Activated CD4-positive, alpha-beta T cell treated with anti-CD3 and anti-CD28 coated beads, Interleukin-2, amount 50 U/mL, for 48 hours (primary cell): ENCODE results near the gene MYO1B.

Experiments
- DNase-seq, 2 experiments: peaks; one replicate each; pipeline ENCODE4 v3.0.0-alpha.2; 2020

The MYO1B gene

GRCh38 chr2:191264647-191265081 lies 19.5 kb downstream of the MYO1B start:
- no peak for DNase-seq

GRCh38 chr2:191265311-191266170 lies 20.3 kb downstream of the MYO1B start:
- DNase-seq, result no peak

GRCh38 chr2:191266201-191266600 lies 21.0 kb downstream of the MYO1B start:
- DNase-seq, result no peak

- no peak for DNase-seq
These were observed 23.4 kb downstream of the MYO1B start for GRCh38 chr2:191268596-191268995.

GRCh38 chr2:191270306-191271161 lies 25.3 kb downstream of the MYO1B start:
- no peak for DNase-seq

- no peak for DNase-seq
These were observed 26.9 kb downstream of the MYO1B start for GRCh38 chr2:191272064-191272463.

GRCh38 chr2:191274413-191274815 lies 29.2 kb downstream of the MYO1B start:
- no peak for DNase-seq

GRCh38 chr2:191276792-191277465 lies 31.7 kb downstream of the MYO1B start:
- DNase-seq, result no peak

- no peak for DNase-seq
These were observed 35.1 kb downstream of the MYO1B start for GRCh38 chr2:191280290-191280689.

- DNase-seq, result no peak
These were observed 35.9 kb downstream of the MYO1B start for GRCh38 chr2:191280834-191281756.

GRCh38 chr2:191285252-191285651 lies 40.0 kb downstream of the MYO1B start:
- no peak for DNase-seq

- DNase-seq, result no peak
These were observed 42.6 kb downstream of the MYO1B start for GRCh38 chr2:191287820-191288219.

- no peak for DNase-seq
These were observed 43.8 kb downstream of the MYO1B start for GRCh38 chr2:191289049-191289448.

- no peak for DNase-seq
These were observed 46.3 kb downstream of the MYO1B start for GRCh38 chr2:191291471-191291870.

- no peak for DNase-seq
These were observed 47.7 kb downstream of the MYO1B start for GRCh38 chr2:191292869-191293268.

- no peak for DNase-seq
These were observed 49.9 kb downstream of the MYO1B start for GRCh38 chr2:191295088-191295487.

- no peak for DNase-seq
These were observed 51.1 kb downstream of the MYO1B start for GRCh38 chr2:191296083-191297006.

- DNase-seq, result no peak
These were observed 51.8 kb downstream of the MYO1B start for GRCh38 chr2:191297033-191297432.

- DNase-seq, result no peak
These were observed 53.1 kb downstream of the MYO1B start for GRCh38 chr2:191298306-191298705.

GRCh38 chr2:191299010-191299409 lies 53.8 kb downstream of the MYO1B start:
- DNase-seq, result no peak

- DNase-seq, result no peak
These were observed 54.7 kb downstream of the MYO1B start for GRCh38 chr2:191299866-191300265.
